PC-9 (cell line): ENCODE measurements around the gene IL31. TPM values are rescaled to one million over a fixed set of nuclear protein-coding genes. Genes with fewer than 3 reads are reported as not detected.

ENCODE experiments used
- BruUV-seq: library from RNA; stranded (reverse); fragments of 400-500 nt; replicated peaks from 2 replicates; lab custom pipeline; 2021; lab: Mats Ljungman, UMichigan
- CTCF ChIA-PET: fragments of 300-600 bp; sonication (Branson Sonifier 250); formaldehyde crosslinking; loops from one replicate; lab custom pipeline; 2022; ENCODE audit warnings: antibody characterized with exemption; lab: Charles Lee
- POLR2A ChIA-PET: fragments of 300-600 bp; sonication (Branson Sonifier 250); formaldehyde crosslinking; loops from one replicate; lab custom pipeline; 2022; ENCODE audit warnings: antibody characterized with exemption; ENCODE audit not compliant: unreplicated experiment; lab: Charles Lee
- DNase-seq, 2 experiments: peaks; one replicate each; pipeline versions ENCODE4 v3.0.0 to v3.0.0-alpha.2; 2015 to 2022; ENCODE audit warnings: mixed read lengths in 1 of 2
- H2AFZ ChIP-seq: fragments of 200-600 bp; sonication (generic); 2 replicates; pipeline ENCODE4 v1.8.1; 2017; ENCODE audit warnings: antibody characterized with exemption
- H3F3A ChIP-seq: fragments of 200-600 bp; sonication (generic); 2 replicates; pipeline ENCODE4 v1.8.1; 2017; ENCODE audit warnings: antibody characterized with exemption, mild to moderate bottlenecking, low read depth; ENCODE audit not compliant: insufficient read depth
- H3K27ac ChIP-seq: fragments of 200-600 bp; sonication (generic); 2 replicates; pipeline ENCODE4 v1.6.1; 2016; ENCODE audit warnings: mixed run types
- H3K27me3 ChIP-seq: fragments of 200-600 bp; sonication (generic); 2 replicates; pipeline ENCODE4 v1.6.1; 2016; ENCODE audit warnings: low read depth, mixed run types; ENCODE audit not compliant: insufficient read depth
- H3K36me3 ChIP-seq: fragments of 200-600 bp; sonication (generic); 2 replicates; pipeline ENCODE4 v1.6.1; 2016; ENCODE audit warnings: low read depth, mixed run types
- H3K4me1 ChIP-seq: fragments of 200-600 bp; sonication (generic); replicated peaks from 2 replicates; pipeline ENCODE4 v1.6.1; 2016; ENCODE audit warnings: mixed run types; ENCODE audit not compliant: insufficient read depth
- H3K4me2 ChIP-seq: fragments of 200-600 bp; sonication (generic); 2 replicates; pipeline ENCODE4 v1.6.1; 2017; ENCODE audit warnings: mixed run types
- H3K4me3 ChIP-seq: fragments of 200-600 bp; sonication (generic); 2 replicates; pipeline ENCODE4 v1.6.1; 2016; ENCODE audit warnings: mixed run types
- H3K79me2 ChIP-seq: fragments of 200-600 bp; sonication (generic); 2 replicates; pipeline ENCODE4 v1.6.1; 2017; ENCODE audit warnings: low read depth, mixed run types
- H3K9me2 ChIP-seq: fragments of 200-600 bp; sonication (generic); 2 replicates; pipeline ENCODE4 v1.8.1; 2017; ENCODE audit warnings: mild to moderate bottlenecking; ENCODE audit not compliant: insufficient read depth
- H3K9me3 ChIP-seq: fragments of 200-600 bp; sonication (generic); 2 replicates; pipeline ENCODE4 v1.8.1; 2016; ENCODE audit warnings: low read depth; ENCODE audit not compliant: insufficient read depth
- H4K20me1 ChIP-seq: fragments of 200-600 bp; sonication (generic); 2 replicates; pipeline ENCODE4 v1.8.1; 2017; ENCODE audit not compliant: insufficient read depth
- EZH2 ChIP-seq: fragments of 200-600 bp; sonication (generic); IDR thresholded peaks from 2 replicates; pipeline ENCODE4 v1.8.0; 2017; ENCODE audit warnings: antibody characterized with exemption, low read depth
- intact Hi-C: fragments of 100-400 bp; cut with micrococcal nuclease; formaldehyde crosslinking; loops from one replicate; pipeline ENCODE4 v1.10.0; 2022; ENCODE audit not compliant: unreplicated experiment
- total RNA-seq: library from RNA; stranded (reverse); gene quantifications from 2 replicates; pipeline ENCODE4 v1.2.3, GENCODE V29; 2021
- TF ChIP-seq, protein P1 (sequence below): fragments of 200-600 bp; sonication (generic); conservative IDR thresholded peaks from 2 replicates; pipeline ENCODE4 v1.6.1; 2017; ENCODE audit warnings: mixed run types, antibody characterized with exemption, mild to moderate bottlenecking, moderate library complexity

Gene IL31
- total RNA-seq, 1 experiment from 2014 or later = not detected

DNA sequence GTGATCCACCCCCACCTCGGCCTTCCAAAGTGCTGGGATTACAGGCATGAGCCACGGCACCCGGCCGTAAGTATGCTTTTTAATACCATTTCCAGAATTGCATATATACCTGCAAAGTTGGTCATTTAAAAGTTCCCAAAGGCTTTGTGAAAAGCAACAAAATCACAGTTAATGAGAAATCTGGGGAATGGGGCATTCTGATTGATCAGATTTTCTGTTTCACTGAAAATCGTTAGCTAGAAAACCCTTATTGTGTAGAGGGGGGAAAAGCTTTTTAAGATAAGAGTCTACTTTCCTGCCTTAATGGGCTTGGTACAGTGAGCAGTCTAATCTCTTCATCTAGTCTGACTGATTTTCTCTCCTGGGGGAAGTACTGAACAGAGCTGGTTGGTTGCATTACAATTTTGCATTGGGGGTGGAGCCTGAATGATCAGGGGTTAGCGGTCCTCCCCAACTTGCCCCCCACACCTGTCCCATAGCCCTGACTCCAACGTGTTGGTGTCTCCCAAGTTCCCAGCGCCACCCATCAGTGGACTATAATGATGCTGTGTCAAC lies 23.8 kb downstream of the IL31 start:
- Histone ChIP-seq H3K27me3 (no peaks in the 10 kb centered on the region), H3K4me1 (no peaks in the 10 kb centered on the region), H3K79me2 (no peaks in the 10 kb centered on the region), H3K9me2 (no peaks in the 10 kb centered on the region), H3K36me3 (no peaks in the 10 kb centered on the region), H3K9me3 (no peaks in the 10 kb centered on the region), H3K4me2 (no peak overlapping the region), H4K20me1 (no peaks in the 10 kb centered on the region), H2AFZ (no peak overlapping the region), H3F3A (no peaks in the 10 kb centered on the region), H3K4me3 (no peak overlapping the region), H3K27ac (no peak overlapping the region)
- no peak for TF ChIP-seq EZH2
- TF ChIP-seq, protein P1, sequence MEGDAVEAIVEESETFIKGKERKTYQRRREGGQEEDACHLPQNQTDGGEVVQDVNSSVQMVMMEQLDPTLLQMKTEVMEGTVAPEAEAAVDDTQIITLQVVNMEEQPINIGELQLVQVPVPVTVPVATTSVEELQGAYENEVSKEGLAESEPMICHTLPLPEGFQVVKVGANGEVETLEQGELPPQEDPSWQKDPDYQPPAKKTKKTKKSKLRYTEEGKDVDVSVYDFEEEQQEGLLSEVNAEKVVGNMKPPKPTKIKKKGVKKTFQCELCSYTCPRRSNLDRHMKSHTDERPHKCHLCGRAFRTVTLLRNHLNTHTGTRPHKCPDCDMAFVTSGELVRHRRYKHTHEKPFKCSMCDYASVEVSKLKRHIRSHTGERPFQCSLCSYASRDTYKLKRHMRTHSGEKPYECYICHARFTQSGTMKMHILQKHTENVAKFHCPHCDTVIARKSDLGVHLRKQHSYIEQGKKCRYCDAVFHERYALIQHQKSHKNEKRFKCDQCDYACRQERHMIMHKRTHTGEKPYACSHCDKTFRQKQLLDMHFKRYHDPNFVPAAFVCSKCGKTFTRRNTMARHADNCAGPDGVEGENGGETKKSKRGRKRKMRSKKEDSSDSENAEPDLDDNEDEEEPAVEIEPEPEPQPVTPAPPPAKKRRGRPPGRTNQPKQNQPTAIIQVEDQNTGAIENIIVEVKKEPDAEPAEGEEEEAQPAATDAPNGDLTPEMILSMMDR = no peak
- intact Hi-C loops = no loop called here
- no TSS peak for BruUV-seq
- POLR2A ChIA-PET = interaction anchor here (0.5 kb wide), 1 partner anchor 84 kb away, joined by 6 read pairs; no protein-coding TSS in a partner anchor
- no peak for DNase-seq
- CTCF ChIA-PET = no interaction called here

DNA sequence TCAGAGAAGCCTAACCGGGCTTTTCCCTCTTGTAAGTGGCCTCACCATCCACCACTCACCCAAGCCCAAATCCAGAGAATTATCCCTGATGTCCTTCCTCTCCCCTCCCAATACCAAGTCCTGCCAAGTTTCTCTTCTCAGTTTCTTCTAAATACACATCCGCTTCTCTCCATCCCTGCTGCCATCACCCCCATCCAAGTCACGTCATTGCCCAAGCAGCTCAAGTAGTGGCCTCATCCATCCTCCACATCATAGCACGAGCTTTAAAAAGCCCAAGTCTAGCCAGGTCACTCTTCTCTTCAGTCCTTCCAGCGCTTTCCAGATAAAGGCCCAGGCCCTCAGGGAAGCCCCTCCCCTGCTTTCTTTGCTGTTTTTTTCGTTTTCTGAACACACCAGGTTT lies 25.4 kb downstream of the IL31 start:
- DNase-seq = no peak
- BruUV-seq = no TSS peak
- CTCF ChIA-PET = no interaction called here
- no peak overlapping the region for H3K4me2 ChIP-seq
- no peaks in the 10 kb centered on the region for H3F3A ChIP-seq
- no peaks in the 10 kb centered on the region for H3K9me3 ChIP-seq
- no peaks in the 10 kb centered on the region for H3K4me1 ChIP-seq
- POLR2A ChIA-PET = no interaction called here
- no peaks in the 10 kb centered on the region for H4K20me1 ChIP-seq
- H3K27me3 ChIP-seq = no peaks in the 10 kb centered on the region
- H2AFZ ChIP-seq = no peak overlapping the region
- no peaks in the 10 kb centered on the region for H3K9me2 ChIP-seq
- no peaks in the 10 kb centered on the region for H3K36me3 ChIP-seq
- TF ChIP-seq EZH2 = no peak
- TF ChIP-seq, protein P1 = no peak
- H3K4me3 ChIP-seq = no peak overlapping the region
- no peaks in the 10 kb centered on the region for H3K79me2 ChIP-seq
- intact Hi-C loops = no loop called here
- no peak overlapping the region for H3K27ac ChIP-seq

DNA sequence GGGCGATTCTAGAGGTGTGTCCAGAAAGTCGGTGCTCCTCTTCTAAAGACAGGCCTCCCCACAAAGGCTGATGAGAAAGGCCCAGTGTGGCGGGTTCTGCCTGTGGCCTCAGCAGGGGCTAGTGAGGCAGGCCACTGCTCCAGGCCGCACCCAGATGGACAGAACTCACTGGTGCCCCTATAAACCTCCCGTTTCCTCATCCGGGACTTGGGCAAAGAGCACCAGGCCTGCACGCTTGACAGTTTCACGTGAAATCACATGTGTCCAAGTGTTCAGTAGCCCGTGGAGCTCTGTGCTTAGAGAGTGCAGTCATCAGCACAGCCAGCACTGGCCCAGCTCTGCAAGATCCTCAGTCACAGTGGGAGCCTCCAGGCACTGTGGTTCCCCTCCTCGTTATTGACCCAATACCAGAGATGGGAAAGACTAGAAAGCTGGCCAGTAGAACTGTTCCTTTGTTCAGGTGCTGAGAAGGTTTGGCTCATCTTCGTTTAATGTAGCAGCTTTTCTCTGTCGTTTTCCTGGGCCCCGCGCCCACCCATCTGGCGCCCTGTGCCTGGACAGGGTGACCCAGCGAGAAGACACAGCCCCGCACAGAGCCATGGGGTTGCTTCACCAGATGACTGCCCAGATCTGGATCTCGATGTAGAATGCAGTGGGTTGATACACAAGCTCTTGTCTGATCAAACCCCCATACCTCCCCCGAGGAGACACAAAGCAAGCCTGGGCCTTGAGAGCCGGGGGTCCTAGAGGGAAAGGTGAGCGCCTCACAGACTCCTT lies 26.3 kb downstream of the IL31 start:
- ChIA-PET CTCF (no interaction called here), POLR2A (interaction anchor here (0.6 kb wide), 1 partner anchor 34 kb away, joined by 5 read pairs; no protein-coding TSS in a partner anchor)
- no peak for DNase-seq
- intact Hi-C loops = no loop called here
- BruUV-seq = no TSS peak
- H3K79me2 ChIP-seq = no peaks in the 10 kb centered on the region
- no peaks in the 10 kb centered on the region for H3K36me3 ChIP-seq
- no peaks in the 10 kb centered on the region for H4K20me1 ChIP-seq
- no peaks in the 10 kb centered on the region for H3F3A ChIP-seq
- H3K27me3 ChIP-seq = no peaks in the 10 kb centered on the region
- no peaks in the 10 kb centered on the region for H3K4me1 ChIP-seq
- H3K27ac ChIP-seq = no peak overlapping the region
- no peaks in the 10 kb centered on the region for H3K9me2 ChIP-seq
- no peak for TF ChIP-seq EZH2
- TF ChIP-seq, protein P1 = no peak
- no peaks in the 10 kb centered on the region for H3K9me3 ChIP-seq
- no peak overlapping the region for H2AFZ ChIP-seq
- no peak overlapping the region for H3K4me3 ChIP-seq
- no peak overlapping the region for H3K4me2 ChIP-seq
